PC-9 (cell line): Measurements from ENCODE around the gene ADARB2. TPM values are rescaled to one million over a fixed set of nuclear protein-coding genes. Genes with fewer than 3 reads are reported as not detected.

ENCODE experiments used
- BruUV-seq: library from RNA; stranded (reverse); fragments of 400-500 nt; replicated peaks from 2 replicates; lab custom pipeline; 2021; lab: Mats Ljungman, UMichigan
- CTCF ChIA-PET: fragments of 300-600 bp; sonication (Branson Sonifier 250); formaldehyde crosslinking; loops from one replicate; lab custom pipeline; 2022; ENCODE audit warnings: antibody characterized with exemption; lab: Charles Lee
- POLR2A ChIA-PET: fragments of 300-600 bp; sonication (Branson Sonifier 250); formaldehyde crosslinking; loops from one replicate; lab custom pipeline; 2022; ENCODE audit warnings: antibody characterized with exemption; ENCODE audit not compliant: unreplicated experiment; lab: Charles Lee
- DNase-seq, 2 experiments: peaks; one replicate each; pipeline versions ENCODE4 v3.0.0 to v3.0.0-alpha.2; 2015 to 2022; ENCODE audit warnings: mixed read lengths in 1 of 2
- H2AFZ ChIP-seq: fragments of 200-600 bp; sonication (generic); 2 replicates; pipeline ENCODE4 v1.8.1; 2017; ENCODE audit warnings: antibody characterized with exemption
- H3F3A ChIP-seq: fragments of 200-600 bp; sonication (generic); 2 replicates; pipeline ENCODE4 v1.8.1; 2017; ENCODE audit warnings: antibody characterized with exemption, mild to moderate bottlenecking, low read depth; ENCODE audit not compliant: insufficient read depth
- H3K27ac ChIP-seq: fragments of 200-600 bp; sonication (generic); 2 replicates; pipeline ENCODE4 v1.6.1; 2016; ENCODE audit warnings: mixed run types
- H3K27me3 ChIP-seq: fragments of 200-600 bp; sonication (generic); 2 replicates; pipeline ENCODE4 v1.6.1; 2016; ENCODE audit warnings: low read depth, mixed run types; ENCODE audit not compliant: insufficient read depth
- H3K36me3 ChIP-seq: fragments of 200-600 bp; sonication (generic); 2 replicates; pipeline ENCODE4 v1.6.1; 2016; ENCODE audit warnings: low read depth, mixed run types
- H3K4me1 ChIP-seq: fragments of 200-600 bp; sonication (generic); replicated peaks from 2 replicates; pipeline ENCODE4 v1.6.1; 2016; ENCODE audit warnings: mixed run types; ENCODE audit not compliant: insufficient read depth
- H3K4me2 ChIP-seq: fragments of 200-600 bp; sonication (generic); 2 replicates; pipeline ENCODE4 v1.6.1; 2017; ENCODE audit warnings: mixed run types
- H3K4me3 ChIP-seq: fragments of 200-600 bp; sonication (generic); 2 replicates; pipeline ENCODE4 v1.6.1; 2016; ENCODE audit warnings: mixed run types
- H3K79me2 ChIP-seq: fragments of 200-600 bp; sonication (generic); 2 replicates; pipeline ENCODE4 v1.6.1; 2017; ENCODE audit warnings: low read depth, mixed run types
- H3K9me2 ChIP-seq: fragments of 200-600 bp; sonication (generic); 2 replicates; pipeline ENCODE4 v1.8.1; 2017; ENCODE audit warnings: mild to moderate bottlenecking; ENCODE audit not compliant: insufficient read depth
- H3K9me3 ChIP-seq: fragments of 200-600 bp; sonication (generic); 2 replicates; pipeline ENCODE4 v1.8.1; 2016; ENCODE audit warnings: low read depth; ENCODE audit not compliant: insufficient read depth
- H4K20me1 ChIP-seq: fragments of 200-600 bp; sonication (generic); 2 replicates; pipeline ENCODE4 v1.8.1; 2017; ENCODE audit not compliant: insufficient read depth
- EZH2 ChIP-seq: fragments of 200-600 bp; sonication (generic); IDR thresholded peaks from 2 replicates; pipeline ENCODE4 v1.8.0; 2017; ENCODE audit warnings: antibody characterized with exemption, low read depth
- intact Hi-C: fragments of 100-400 bp; cut with micrococcal nuclease; formaldehyde crosslinking; loops from one replicate; pipeline ENCODE4 v1.10.0; 2022; ENCODE audit not compliant: unreplicated experiment
- total RNA-seq: library from RNA; stranded (reverse); gene quantifications from 2 replicates; pipeline ENCODE4 v1.2.3, GENCODE V29; 2021
- TF ChIP-seq, protein P1 (sequence below): fragments of 200-600 bp; sonication (generic); conservative IDR thresholded peaks from 2 replicates; pipeline ENCODE4 v1.6.1; 2017; ENCODE audit warnings: mixed run types, antibody characterized with exemption, mild to moderate bottlenecking, moderate library complexity

ADARB2 gene
- total RNA-seq, 1 experiment from 2014 or later, result not detected

DNA sequence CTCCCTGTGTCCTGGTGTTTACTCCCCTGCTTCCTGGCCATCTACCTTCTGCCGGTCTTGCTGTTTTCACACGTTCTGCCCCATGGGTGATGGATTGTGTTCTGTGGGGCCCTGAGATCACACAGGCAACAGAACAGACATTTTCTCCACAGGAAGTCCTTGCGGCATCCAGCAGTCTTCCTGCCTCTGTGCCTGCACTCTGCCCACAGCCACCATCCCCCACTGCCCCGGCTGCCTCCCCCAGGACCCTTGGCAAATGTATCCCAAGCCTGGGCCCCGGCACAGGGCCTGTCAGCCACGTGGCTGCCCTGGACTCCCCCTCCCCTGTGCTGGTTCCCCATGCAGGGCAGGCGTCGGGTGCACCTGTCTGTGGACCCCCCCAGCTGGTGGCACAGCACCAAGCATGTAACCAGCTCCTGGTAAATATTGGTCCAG lies 497.0 kb downstream of the ADARB2 start:
- H3K36me3 ChIP-seq, result no peaks in the 10 kb centered on the region
- H3K4me2 ChIP-seq, result no peak overlapping the region
- BruUV-seq, result no TSS peak
- no peaks in the 10 kb centered on the region for H3K4me1 ChIP-seq
- CTCF ChIA-PET, result no interaction called here
- no peaks in the 10 kb centered on the region for H3K9me2 ChIP-seq
- H3K4me3 ChIP-seq, result no peak overlapping the region
- DNase-seq, result no peak
- H3K27me3 ChIP-seq, result peaks cover 46% of the 10 kb centered on the region
- H3K27ac ChIP-seq, result no peak overlapping the region
- H3K9me3 ChIP-seq, result no peaks in the 10 kb centered on the region
- no peaks in the 10 kb centered on the region for H3K79me2 ChIP-seq
- no peaks in the 10 kb centered on the region for H4K20me1 ChIP-seq
- POLR2A ChIA-PET, result no interaction called here
- intact Hi-C loops, result no loop called here
- H3F3A ChIP-seq, result no peaks in the 10 kb centered on the region
- TF ChIP-seq, protein P1, sequence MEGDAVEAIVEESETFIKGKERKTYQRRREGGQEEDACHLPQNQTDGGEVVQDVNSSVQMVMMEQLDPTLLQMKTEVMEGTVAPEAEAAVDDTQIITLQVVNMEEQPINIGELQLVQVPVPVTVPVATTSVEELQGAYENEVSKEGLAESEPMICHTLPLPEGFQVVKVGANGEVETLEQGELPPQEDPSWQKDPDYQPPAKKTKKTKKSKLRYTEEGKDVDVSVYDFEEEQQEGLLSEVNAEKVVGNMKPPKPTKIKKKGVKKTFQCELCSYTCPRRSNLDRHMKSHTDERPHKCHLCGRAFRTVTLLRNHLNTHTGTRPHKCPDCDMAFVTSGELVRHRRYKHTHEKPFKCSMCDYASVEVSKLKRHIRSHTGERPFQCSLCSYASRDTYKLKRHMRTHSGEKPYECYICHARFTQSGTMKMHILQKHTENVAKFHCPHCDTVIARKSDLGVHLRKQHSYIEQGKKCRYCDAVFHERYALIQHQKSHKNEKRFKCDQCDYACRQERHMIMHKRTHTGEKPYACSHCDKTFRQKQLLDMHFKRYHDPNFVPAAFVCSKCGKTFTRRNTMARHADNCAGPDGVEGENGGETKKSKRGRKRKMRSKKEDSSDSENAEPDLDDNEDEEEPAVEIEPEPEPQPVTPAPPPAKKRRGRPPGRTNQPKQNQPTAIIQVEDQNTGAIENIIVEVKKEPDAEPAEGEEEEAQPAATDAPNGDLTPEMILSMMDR, result no peak
- no peak for TF ChIP-seq EZH2
- no peak overlapping the region for H2AFZ ChIP-seq

DNA sequence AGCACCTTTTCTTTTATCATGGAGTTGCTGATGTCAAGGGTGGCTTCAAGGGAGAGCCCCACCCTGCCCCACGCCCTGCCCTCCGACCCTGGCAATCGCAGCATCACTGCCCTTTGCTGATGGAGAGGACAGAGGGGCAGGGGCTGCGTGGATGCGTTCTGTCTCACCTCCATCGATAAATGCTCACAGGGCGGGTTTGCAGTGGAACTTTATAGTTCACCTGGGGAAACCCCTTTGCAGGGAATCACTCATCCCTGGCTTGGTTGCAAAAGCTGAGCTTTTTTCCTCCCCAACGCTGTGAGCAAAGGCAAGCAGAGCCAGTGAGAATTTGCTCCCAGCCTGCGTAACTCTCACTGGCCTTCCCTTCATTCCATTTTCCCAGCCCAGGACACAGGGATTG lies 504.3 kb downstream of the ADARB2 start:
- TF ChIP-seq, protein P1, result no peak
- no peak for TF ChIP-seq EZH2
- Histone ChIP-seq H4K20me1 (no peaks in the 10 kb centered on the region), H3K36me3 (no peaks in the 10 kb centered on the region), H2AFZ (no peak overlapping the region), H3K4me2 (no peak overlapping the region), H3K27me3 (peaks cover 15% of the 10 kb centered on the region), H3F3A (no peaks in the 10 kb centered on the region), H3K79me2 (no peaks in the 10 kb centered on the region), H3K27ac (no peak overlapping the region), H3K4me1 (no peaks in the 10 kb centered on the region), H3K9me3 (no peaks in the 10 kb centered on the region), H3K4me3 (no peak overlapping the region), H3K9me2 (no peaks in the 10 kb centered on the region)
- no TSS peak for BruUV-seq
- no peak for DNase-seq
- POLR2A ChIA-PET, result no interaction called here
- intact Hi-C loops, result no loop called here
- CTCF ChIA-PET, result no interaction called here

DNA sequence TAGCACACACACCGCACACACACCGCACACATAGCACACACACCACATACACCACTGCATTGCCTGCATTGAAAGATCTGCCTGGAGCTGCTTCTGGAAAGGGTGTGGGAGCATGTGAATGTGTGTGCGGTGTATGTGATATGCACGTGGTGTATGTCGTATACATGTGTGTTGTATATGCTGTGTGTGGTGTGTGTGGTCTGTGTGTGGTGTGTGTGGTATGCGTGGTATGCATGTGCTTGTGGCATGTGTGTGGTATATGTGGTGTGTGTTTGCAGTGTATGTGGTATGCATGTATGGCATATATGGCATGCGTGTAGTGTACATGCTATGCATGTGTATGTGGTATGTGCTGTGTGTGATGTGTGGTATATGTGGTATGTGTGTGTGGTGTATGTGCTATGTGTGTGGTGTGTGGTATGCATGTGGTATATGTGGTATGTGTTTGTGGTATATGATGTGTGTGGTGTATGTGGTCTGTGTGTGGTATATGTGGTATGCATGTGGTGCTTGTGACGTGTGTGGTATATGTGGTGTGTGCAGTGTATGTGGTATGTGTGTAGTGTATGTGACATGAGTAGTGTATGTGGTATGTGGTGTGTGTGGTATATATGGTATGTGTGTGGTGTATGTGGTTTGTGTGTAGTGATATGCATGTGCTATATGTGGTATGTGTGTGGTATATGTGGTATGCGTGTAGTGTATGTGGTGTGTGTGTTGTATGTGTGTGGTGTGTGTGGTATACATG lies 505.0 kb downstream of the ADARB2 start:
- TF ChIP-seq, protein P1, result no peak
- no peak for TF ChIP-seq EZH2
- Histone ChIP-seq H3K9me2 (no peaks in the 10 kb centered on the region), H4K20me1 (no peaks in the 10 kb centered on the region), H3K36me3 (no peaks in the 10 kb centered on the region), H3K27ac (no peak overlapping the region), H3F3A (no peaks in the 10 kb centered on the region), H3K79me2 (no peaks in the 10 kb centered on the region), H3K4me3 (no peak overlapping the region), H2AFZ (no peak overlapping the region), H3K9me3 (no peaks in the 10 kb centered on the region), H3K4me1 (no peaks in the 10 kb centered on the region), H3K27me3 (peaks cover 22% of the 10 kb centered on the region), H3K4me2 (no peak overlapping the region)
- no TSS peak for BruUV-seq
- DNase-seq, result no peak
- POLR2A ChIA-PET, result no interaction called here
- intact Hi-C loops, result no loop called here
- CTCF ChIA-PET, result no interaction called here
